Heart right ventricle (tissue), 16 donors: ENCODE results near the gene TMEM185B. TPM values are rescaled to one million over a fixed set of nuclear protein-coding genes. Genes with fewer than 3 reads are reported as not detected.
A peak's percentile ranks its signal among the peaks of the same experiment; 100 is the strongest.

Experiments
- ATAC-seq, 8 donors: fragments of 200-7000 bp; cut with Tn5 transposase; one replicate each; pipeline ENCODE4 v1.9.1; 2020; ENCODE audit warnings: mild to moderate bottlenecking in 8 of 8, moderate library complexity in 8 of 8, moderate number of reproducible peaks in 1 of 8
- DNase-seq, 2 donors: peaks; one replicate each; pipeline ENCODE4 v3.0.0-alpha.2; 2020
- H3K27ac ChIP-seq, 10 donors: fragments of 200-600 bp; sonication (generic) in 2 of 10; one replicate each; pipeline versions ENCODE4 v1.5.0 to v1.8.0; 2020 to 2022; ENCODE audit warnings: mild to moderate bottlenecking in 3 of 10
- H3K27me3 ChIP-seq, 7 donors: fragments of 200-600 bp; one replicate each; pipeline ENCODE4 v1.8.0; 2021 to 2022; ENCODE audit warnings: mild to moderate bottlenecking in 2 of 7
- H3K36me3 ChIP-seq, 9 donors: fragments of 200-600 bp; sonication (generic) in 1 of 9; one replicate each; pipeline versions ENCODE4 v1.5.0 to v1.8.0; 2020 to 2022; ENCODE audit warnings: mild to moderate bottlenecking in 2 of 9
- H3K4me1 ChIP-seq, 9 donors: fragments of 200-600 bp; sonication (generic) in 1 of 9; one replicate each; pipeline versions ENCODE4 v1.5.0 to v1.8.0; 2020 to 2022; ENCODE audit warnings: mild to moderate bottlenecking in 4 of 9
- H3K4me3 ChIP-seq, 10 donors: fragments of 200-600 bp; sonication (generic) in 2 of 10; one replicate each; pipeline versions ENCODE4 v1.5.0 to v1.8.0; 2020 to 2022; ENCODE audit warnings: mild to moderate bottlenecking in 7 of 10, moderate library complexity in 2 of 10
- H3K9me3 ChIP-seq, 11 donors: fragments of 200-600 bp in 10 of 11; sonication (generic) in 2 of 11; one replicate each; pipeline versions ENCODE4 v1.5.0 to v1.8.0; 2013 to 2022; ENCODE audit warnings: mild to moderate bottlenecking in 2 of 11, control low read depth in 1 of 11, moderate library complexity in 1 of 11
- CTCF ChIP-seq, 9 donors: fragments of 200-600 bp; sonication (generic) in 2 of 9; IDR thresholded peaks; one replicate each; pipeline versions ENCODE4 v1.5.0 to v1.8.0; 2021 to 2022; ENCODE audit warnings: antibody characterized with exemption in 9 of 9, mild to moderate bottlenecking in 5 of 9, moderate library complexity in 1 of 9
- WGBS, 2 donors: extraction: QIAGEN DNeasy Blood & Tissue Kit; methylation state at CpG; one replicate each; pipeline ENCODE4 v1.1.7; 2013; ENCODE audit warnings: inconsistent platforms in 1 of 2; 5-methylcytosine and 5-hydroxymethylcytosine counted together
- intact Hi-C, 10 donors: fragments of 100-400 bp; cut with DNase I; formaldehyde crosslinking; loops; one replicate each; pipeline versions ENCODE4 v1.11.1 to v1.14.2; 2022
- polyA plus RNA-seq, 2 donors: library from polyadenylated mRNA; stranded (reverse); fragments of 200-250 nt; gene quantifications; one replicate each; pipeline ENCODE4 v1.2.3, GENCODE V29; 2013
- total RNA-seq, 10 donors: library from RNA; stranded (reverse); fragmentation: NEBNext Ultra II Directional in 3 of 10; extraction: Animal tissue kit (Norgen Biotek cat#: 25700) in 3 of 10; gene quantifications; one replicate each; pipeline versions ENCODE4 v1.2.1 to v1.2.4, GENCODE V29; 2021 to 2023
- donor health status: Arrhythmogenic right ventricular cardiomyopathy.
- donor health status: ischemic (EF 13 %, LVEDD 7.1; RV severe dilation, severe dysfunction).
- donor health status: healthy with polysubstance abuse.
- donor health status: DM: no; HTN: yes; CAD: no.
- donor health status: DM: no; HTN: no; CAD: no.
- donor health status: ischemic (EF 25% LVEDD 6.9; RV normal size, moderate dysfunction).
- donor health status: ischemic (EF 25% LVEDD 5.7; RV mildly dilated, moderate dysfunction).
- donor health status: healthy.
- donor health status: DM: yes; HTN: yes; CAD: no.
- donor health status: Ischemic cardiomyopathy.
- donor health status: ischemic (EF 35%, LVEDD 5.7; RV mildly dilated, moderate dysfunction).
- donor health status: nonischemic (EF 11% LVEDD 7.7; RV severe dilation, severe dysfunction).
- donor health status: DM: yes; HTN: yes; CAD: no.
- donor health status: PGD.
- donor health status: ischemic (EF 29% LVEDD 5.4; RV normal size, mild dysfunction).
- donor health status: nonischemic (EF 23%, LVEDD 6.1; RV moderate dilation, normal function).

Gene TMEM185B
- total and polyA plus RNA-seq, 12 donors = 5.8 to 27.7 (median 21.6) TPM

GRCh38 chr2:120251880-120252224 is 28.7 kb upstream of the TMEM185B start:
- intact Hi-C loops = loop anchor here in 6 of 10 donors (1.0 to 5.0 kb wide), 3 partner anchors 29 to 60 kb away; partner anchors contain the start of gene TMEM185B (in 2 of the 6)
- ATAC-seq (no peak), DNase-seq (no peak)
- Histone ChIP-seq H3K27me3 (peaks cover 0 to 10% (median 0%) of the 10 kb centered on the region in 7 donors), H3K36me3 (no peaks in the 10 kb centered on the region), H3K4me1 (peaks cover 2 to 59% (median 43%) of the 10 kb centered on the region in 9 donors), H3K27ac (peak overlapping the region in 9 of 10 donors; percentile 69 to 98 (median 95)), H3K4me3 (peak overlapping the region; percentile 59 to 95 (median 80)), H3K9me3 (no peaks in the 10 kb centered on the region)
- TF ChIP-seq CTCF (IDR thresholded peaks at IDR 0.05) = no peak
- WGBS, 2 donors = 3 to 7% methylated on average over 6 of the region's 6 CpGs

- Histone ChIP-seq H3K36me3 (no peaks in the 10 kb centered on the region), H3K27me3 (peaks cover 0 to 10% (median 0%) of the 10 kb centered on the region in 7 donors), H3K27ac (no peak overlapping the region), H3K9me3 (no peaks in the 10 kb centered on the region), H3K4me3 (no peak overlapping the region), H3K4me1 (peaks cover 2 to 53% (median 38%) of the 10 kb centered on the region in 9 donors)
- DNase-seq = no peak
- ATAC-seq = no peak
- WGBS, 2 donors = 65 to 74% methylated on average over 3 of the region's 3 CpGs
- no peak for TF ChIP-seq CTCF (IDR thresholded peaks at IDR 0.05)
- intact Hi-C loops = loop anchor here in 5 of 10 donors (5.0 kb wide), 1 partner anchor 61 kb away; no protein-coding TSS in a partner anchor
These were observed 27.9 kb upstream of the TMEM185B start for GRCh38 chr2:120251078-120251477.

GRCh38 chr2:120250640-120251039 is 27.4 kb upstream of the TMEM185B start:
- intact Hi-C loops = loop anchor here in 5 of 10 donors (5.0 kb wide), 1 partner anchor 62 kb away; no protein-coding TSS in a partner anchor
- no peak overlapping the region for H3K4me3 ChIP-seq
- no peaks in the 10 kb centered on the region for H3K9me3 ChIP-seq
- DNase-seq (no peak), ATAC-seq (no peak)
- 83 to 92% methylated on average over 4 of the region's 4 CpGs for WGBS, 2 donors
- peaks cover 0 to 10% (median 0%) of the 10 kb centered on the region in 7 donors for H3K27me3 ChIP-seq
- peaks cover 4 to 53% (median 38%) of the 10 kb centered on the region in 9 donors for H3K4me1 ChIP-seq
- no peaks in the 10 kb centered on the region for H3K36me3 ChIP-seq
- H3K27ac ChIP-seq = no peak overlapping the region
- no peak for TF ChIP-seq CTCF (IDR thresholded peaks at IDR 0.05)

GRCh38 chr2:120247851-120248250 is 24.7 kb upstream of the TMEM185B start:
- WGBS, 2 donors = 67 to 74% methylated on average over 6 of the region's 6 CpGs
- H3K4me3 ChIP-seq = no peak overlapping the region
- peaks cover 0 to 7% (median 0%) of the 10 kb centered on the region in 11 donors for H3K9me3 ChIP-seq
- ATAC-seq = no peak
- no peak for TF ChIP-seq CTCF (IDR thresholded peaks at IDR 0.05)
- peaks cover 5 to 41% (median 23%) of the 10 kb centered on the region in 9 donors for H3K4me1 ChIP-seq
- peak overlapping the region in 1 of 10 donors; percentile 15 for H3K27ac ChIP-seq
- intact Hi-C loops = loop anchor here in 1 of 10 donors (5.0 kb wide), 1 partner anchor 694 kb away; no protein-coding TSS in a partner anchor
- peaks cover 0 to 10% (median 0%) of the 10 kb centered on the region in 7 donors for H3K27me3 ChIP-seq
- no peaks in the 10 kb centered on the region for H3K36me3 ChIP-seq
- DNase-seq = no peak
